Measurements from ENCODE around the gene MOG. TPM values are rescaled to one million over a fixed set of nuclear protein-coding genes. Genes with fewer than 3 reads are reported as not detected.
A peak's percentile ranks its signal among the peaks of the same experiment; 100 is the strongest.

MOG gene
- total RNA-seq, 1 experiment from 2014 or later = not detected

DNA sequence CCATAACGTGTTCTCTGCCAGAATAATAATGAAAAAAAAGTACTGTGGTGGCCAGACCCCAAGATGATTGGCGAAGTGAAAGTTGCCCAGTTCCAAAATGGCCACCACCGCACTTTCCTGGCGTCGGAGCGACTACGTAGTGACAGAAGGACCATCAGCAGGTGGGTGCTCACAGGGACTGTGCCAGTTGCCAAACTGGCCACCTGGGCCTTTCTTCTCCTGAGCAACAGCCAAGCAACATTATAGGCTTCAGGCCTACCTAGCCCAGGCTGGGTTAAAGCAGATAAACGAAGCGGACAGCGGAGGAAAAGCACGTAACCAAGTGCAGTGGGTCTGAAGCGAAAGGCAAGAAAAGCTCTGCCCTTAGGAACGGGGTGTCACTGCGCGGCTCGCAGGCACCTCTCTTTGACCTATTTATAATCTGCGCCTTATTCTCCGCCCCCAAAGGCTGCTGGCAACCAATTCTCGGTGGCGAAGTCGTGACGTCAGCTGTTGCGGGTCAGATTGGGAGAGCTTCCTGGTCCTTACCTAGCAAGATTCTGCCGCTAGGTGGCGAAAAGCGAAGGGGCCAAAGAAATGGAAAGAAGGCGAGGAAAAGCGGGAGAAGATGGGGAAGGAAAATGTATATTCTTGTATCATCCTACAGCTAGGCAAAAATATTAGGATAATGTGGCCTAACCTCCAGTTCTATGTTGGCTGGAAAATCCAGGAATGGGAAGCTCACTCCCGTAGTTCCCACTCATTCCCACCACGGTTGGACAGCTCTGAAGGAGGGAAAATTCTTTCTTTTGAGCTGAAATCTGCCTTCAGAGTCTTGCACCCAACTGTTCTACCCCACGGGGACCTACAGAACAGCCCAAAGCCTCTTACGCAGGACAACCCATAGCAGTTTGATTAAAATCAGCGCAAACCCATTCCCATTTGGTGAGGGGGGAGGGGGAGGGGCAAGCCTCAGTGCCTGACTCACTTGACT lies 6.9 kb upstream of the MOG start:
- Histone ChIP-seq H3K4me1 (ENCODE audit: low read length) (peaks cover 3% of the 10 kb centered on the region; the same call in 1 of the 2 replicates), H3K9me3 (ENCODE audit: low read length) (no peaks in the 10 kb centered on the region), H3K9me2 (replicated peaks; ENCODE audit: insufficient read depth, low read length) (no peaks in the 10 kb centered on the region), H3K27ac (ENCODE audit: low read length) (peak overlapping the region; percentile 43; the same call in 1 of the 2 replicates), H3K9ac (ENCODE audit: low read length) (peak overlapping the region; percentile 67), H2AFZ (ENCODE audit: low read length) (peak overlapping the region; percentile 83; the same call in 1 of the 2 replicates), H3K4me2 (ENCODE audit: low read depth, low read length, poor library complexity, severe bottlenecking) (peak overlapping the region; percentile 74), H3K36me3 (ENCODE audit: insufficient read depth, low read length) (no peaks in the 10 kb centered on the region), H3K79me2 (ENCODE audit: low read length) (no peaks in the 10 kb centered on the region), H3K27me3 (ENCODE audit: low read length) (no peaks in the 10 kb centered on the region), H4K20me1 (ENCODE audit: insufficient read depth, low read depth, low read length) (no peaks in the 10 kb centered on the region), H3K4me3 (ENCODE audit: low read length) (peak overlapping the region; percentile 65)
- peak; percentile 99 for DNase-seq

DNA sequence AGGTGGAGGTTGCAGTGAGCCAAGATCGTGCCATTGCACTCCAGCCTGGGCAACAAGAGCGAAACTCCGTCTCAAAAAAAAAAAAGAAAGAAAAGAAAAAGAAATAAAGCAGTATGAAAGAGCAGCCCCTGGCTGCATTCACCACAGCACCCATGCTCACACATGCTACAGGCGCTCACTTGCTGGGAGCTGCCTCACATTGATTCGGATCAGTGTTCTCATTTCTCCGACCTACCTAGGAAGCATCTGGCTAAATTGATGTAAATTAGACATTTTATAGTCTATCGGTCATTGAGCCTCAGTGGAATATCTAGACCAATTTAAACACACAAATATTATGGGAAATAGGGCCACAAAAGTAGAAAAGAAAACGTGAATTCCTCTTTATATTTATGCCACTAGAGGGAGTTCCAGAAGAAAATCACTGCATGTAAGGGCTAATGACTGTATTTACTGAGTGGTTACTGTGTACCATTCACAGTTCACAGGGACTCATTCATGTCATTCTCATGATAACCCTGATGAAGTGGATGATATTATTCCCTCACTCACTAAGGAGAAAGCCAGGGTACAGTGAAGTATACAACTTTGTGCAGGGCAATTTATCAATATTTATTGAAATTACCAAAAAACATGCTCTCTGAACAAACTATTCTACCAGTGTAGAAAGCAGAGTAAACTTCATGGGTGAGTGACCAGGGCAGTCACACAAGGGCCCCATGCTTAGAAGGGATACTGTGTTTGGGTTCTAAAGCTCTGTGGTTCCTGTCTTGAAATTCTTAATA lies 5.3 kb upstream of the MOG start:
- Histone ChIP-seq H3K36me3 (ENCODE audit: insufficient read depth, low read length) (no peaks in the 10 kb centered on the region), H2AFZ (ENCODE audit: low read length) (no peak overlapping the region), H3K9ac (ENCODE audit: low read length) (no peak overlapping the region), H3K79me2 (ENCODE audit: low read length) (no peaks in the 10 kb centered on the region), H3K27ac (ENCODE audit: low read length) (no peak overlapping the region), H3K4me2 (ENCODE audit: low read depth, low read length, poor library complexity, severe bottlenecking) (no peak overlapping the region), H3K9me2 (replicated peaks; ENCODE audit: insufficient read depth, low read length) (no peaks in the 10 kb centered on the region), H3K4me1 (ENCODE audit: low read length) (peaks cover 3% of the 10 kb centered on the region; the same call in 1 of the 2 replicates), H3K27me3 (ENCODE audit: low read length) (no peaks in the 10 kb centered on the region), H3K4me3 (ENCODE audit: low read length) (no peak overlapping the region), H3K9me3 (ENCODE audit: low read length) (no peaks in the 10 kb centered on the region), H4K20me1 (ENCODE audit: insufficient read depth, low read depth, low read length) (no peaks in the 10 kb centered on the region)
- DNase-seq = peak; percentile 73

DNA sequence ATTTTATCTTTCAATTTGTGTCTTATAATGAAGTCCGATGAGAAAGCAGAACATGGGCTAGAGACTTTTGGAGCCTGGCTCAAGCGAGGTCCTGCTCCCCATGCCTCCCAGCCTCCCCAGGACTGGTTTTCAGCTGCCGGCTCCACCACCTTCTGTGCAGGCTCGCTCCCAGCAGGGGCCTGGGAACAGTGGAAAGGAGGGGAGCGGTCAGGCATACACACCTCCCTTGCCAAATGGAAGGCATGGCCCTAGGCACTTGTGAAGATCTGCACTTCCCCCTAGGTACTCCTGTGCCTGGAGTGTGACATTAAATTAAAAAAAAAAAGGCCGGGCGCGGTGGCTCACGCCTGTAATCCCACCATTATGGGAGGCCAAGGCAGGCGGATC lies 4.7 kb upstream of the MOG start:
- Histone ChIP-seq H4K20me1 (ENCODE audit: insufficient read depth, low read depth, low read length) (no peaks in the 10 kb centered on the region), H2AFZ (ENCODE audit: low read length) (no peak overlapping the region), H3K79me2 (ENCODE audit: low read length) (no peaks in the 10 kb centered on the region), H3K9me3 (ENCODE audit: low read length) (no peaks in the 10 kb centered on the region), H3K27me3 (ENCODE audit: low read length) (no peaks in the 10 kb centered on the region), H3K9me2 (replicated peaks; ENCODE audit: insufficient read depth, low read length) (no peaks in the 10 kb centered on the region), H3K27ac (ENCODE audit: low read length) (no peak overlapping the region), H3K36me3 (ENCODE audit: insufficient read depth, low read length) (no peaks in the 10 kb centered on the region), H3K4me2 (ENCODE audit: low read depth, low read length, poor library complexity, severe bottlenecking) (no peak overlapping the region), H3K4me1 (ENCODE audit: low read length) (peaks cover 3% of the 10 kb centered on the region; the same call in 1 of the 2 replicates), H3K9ac (ENCODE audit: low read length) (no peak overlapping the region), H3K4me3 (ENCODE audit: low read length) (no peak overlapping the region)
- DNase-seq = no peak

DNA sequence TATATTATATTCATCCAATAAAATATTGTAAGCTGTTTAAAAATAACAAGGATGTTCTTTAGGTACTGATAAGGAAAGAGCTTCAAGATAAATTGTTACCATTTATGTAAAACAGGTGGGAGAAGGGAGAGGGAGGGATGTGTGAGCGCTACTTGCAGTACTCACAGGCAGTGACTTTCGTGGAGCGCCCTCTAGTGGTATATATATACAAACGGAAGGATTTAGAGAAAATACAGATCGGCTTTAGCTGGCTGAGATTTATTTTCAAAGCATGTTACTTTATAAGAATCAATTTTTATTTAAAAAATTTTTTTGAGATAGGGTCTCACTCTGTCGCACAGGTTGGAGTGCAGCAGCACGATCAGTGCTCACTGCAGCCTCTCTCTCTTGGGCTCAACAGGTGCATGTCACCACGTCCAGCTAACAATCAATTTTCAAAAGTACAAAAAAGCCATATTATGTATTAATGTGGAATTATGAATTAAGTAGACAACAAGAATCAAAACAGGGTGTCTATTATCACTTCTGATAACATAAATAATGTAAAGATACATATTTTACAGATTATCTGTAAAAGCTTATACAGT lies 3.3 kb upstream of the MOG start:
- Histone ChIP-seq H3K79me2 (ENCODE audit: low read length) (no peaks in the 10 kb centered on the region), H3K36me3 (ENCODE audit: insufficient read depth, low read length) (no peaks in the 10 kb centered on the region), H3K27me3 (ENCODE audit: low read length) (no peaks in the 10 kb centered on the region), H3K27ac (ENCODE audit: low read length) (no peak overlapping the region), H3K9me3 (ENCODE audit: low read length) (no peaks in the 10 kb centered on the region), H3K9me2 (replicated peaks; ENCODE audit: insufficient read depth, low read length) (no peaks in the 10 kb centered on the region), H3K4me2 (ENCODE audit: low read depth, low read length, poor library complexity, severe bottlenecking) (no peak overlapping the region), H3K4me1 (ENCODE audit: low read length) (peaks cover 3% of the 10 kb centered on the region; the same call in 1 of the 2 replicates), H3K9ac (ENCODE audit: low read length) (no peak overlapping the region), H4K20me1 (ENCODE audit: insufficient read depth, low read depth, low read length) (no peaks in the 10 kb centered on the region), H3K4me3 (ENCODE audit: low read length) (no peak overlapping the region), H2AFZ (ENCODE audit: low read length) (no peak overlapping the region)
- DNase-seq = peak; percentile 85

DNA sequence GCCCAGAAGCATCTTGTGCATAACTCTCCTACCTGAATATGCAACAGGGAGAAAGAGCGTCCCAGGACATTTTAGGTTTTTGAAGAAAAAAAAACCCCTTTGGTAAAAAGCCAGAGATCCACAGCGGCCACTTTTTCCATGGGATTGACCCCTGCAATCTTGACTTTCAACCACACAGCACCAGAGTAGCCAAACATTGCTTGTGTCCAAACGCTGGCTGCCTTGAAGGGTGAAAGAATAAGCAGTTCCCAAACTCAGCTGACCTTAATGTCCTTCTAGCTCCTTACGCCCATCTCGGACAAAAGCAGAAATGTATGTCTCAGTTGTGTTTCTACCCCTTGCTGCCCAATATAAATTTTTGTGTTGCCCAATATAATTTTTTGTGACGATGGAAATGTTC lies 1.2 kb upstream of the MOG start:
- H2AFZ ChIP-seq (ENCODE audit: low read length) = no peak overlapping the region
- no peak for DNase-seq
- no peaks in the 10 kb centered on the region for H3K36me3 ChIP-seq (ENCODE audit: insufficient read depth, low read length)
- H3K4me3 ChIP-seq (ENCODE audit: low read length) = no peak overlapping the region
- no peak overlapping the region for H3K27ac ChIP-seq (ENCODE audit: low read length)
- H3K9ac ChIP-seq (ENCODE audit: low read length) = no peak overlapping the region
- no peaks in the 10 kb centered on the region for H3K4me1 ChIP-seq (ENCODE audit: low read length)
- H3K27me3 ChIP-seq (ENCODE audit: low read length) = no peaks in the 10 kb centered on the region
- H4K20me1 ChIP-seq (ENCODE audit: insufficient read depth, low read depth, low read length) = no peaks in the 10 kb centered on the region
- H3K4me2 ChIP-seq (ENCODE audit: low read depth, low read length, poor library complexity, severe bottlenecking) = no peak overlapping the region
- no peaks in the 10 kb centered on the region for H3K79me2 ChIP-seq (ENCODE audit: low read length)
- H3K9me2 ChIP-seq (replicated peaks; ENCODE audit: insufficient read depth, low read length) = no peaks in the 10 kb centered on the region
- no peaks in the 10 kb centered on the region for H3K9me3 ChIP-seq (ENCODE audit: low read length)

DNA sequence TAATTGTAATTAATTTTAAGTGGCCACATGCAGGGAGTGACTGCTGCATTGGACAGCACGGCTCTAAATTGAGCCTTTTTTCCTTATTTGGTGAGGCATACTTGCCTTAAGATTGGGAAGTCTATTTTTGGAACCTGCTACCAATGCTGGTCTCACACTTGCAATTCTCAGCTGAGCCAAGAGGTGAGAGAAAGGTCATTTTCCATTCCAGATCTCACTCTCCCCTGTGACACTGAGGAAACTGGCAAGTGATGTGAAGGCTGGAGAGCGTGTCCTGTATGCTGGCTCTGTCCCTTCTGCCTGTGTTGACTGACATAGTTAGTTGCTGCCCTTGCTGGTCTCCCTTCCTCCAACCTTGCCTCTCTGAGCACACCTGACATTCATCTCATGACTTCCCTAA lies 735 bp upstream of the MOG start:
- Histone ChIP-seq H2AFZ (ENCODE audit: low read length) (no peak overlapping the region), H3K36me3 (ENCODE audit: insufficient read depth, low read length) (no peaks in the 10 kb centered on the region), H3K79me2 (ENCODE audit: low read length) (no peaks in the 10 kb centered on the region), H3K9me2 (replicated peaks; ENCODE audit: insufficient read depth, low read length) (no peaks in the 10 kb centered on the region), H3K9me3 (ENCODE audit: low read length) (no peaks in the 10 kb centered on the region), H3K4me3 (ENCODE audit: low read length) (no peak overlapping the region), H3K27me3 (ENCODE audit: low read length) (no peaks in the 10 kb centered on the region), H3K4me1 (ENCODE audit: low read length) (no peaks in the 10 kb centered on the region), H3K9ac (ENCODE audit: low read length) (no peak overlapping the region), H4K20me1 (ENCODE audit: insufficient read depth, low read depth, low read length) (no peaks in the 10 kb centered on the region), H3K27ac (ENCODE audit: low read length) (no peak overlapping the region), H3K4me2 (ENCODE audit: low read depth, low read length, poor library complexity, severe bottlenecking) (no peak overlapping the region)
- no peak for DNase-seq

DNA sequence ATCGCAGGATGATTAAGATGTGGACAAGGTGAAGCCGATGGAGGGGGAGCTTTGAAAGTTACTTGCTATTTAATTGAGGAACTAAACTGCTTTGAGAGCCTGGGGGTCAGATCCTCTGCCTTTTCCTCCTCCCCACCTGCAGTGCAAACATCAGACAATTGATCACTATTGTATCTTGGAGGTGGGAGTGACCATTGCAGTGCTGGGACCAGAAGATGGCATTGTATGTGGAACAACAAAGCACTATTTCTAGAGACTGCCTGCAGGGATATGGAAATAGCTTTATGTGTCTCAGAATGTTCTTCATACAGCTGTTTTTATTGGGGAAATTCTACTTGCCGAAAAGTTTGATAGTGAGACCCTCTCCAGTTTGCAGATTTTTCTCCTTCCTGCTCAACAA lies 4.2 kb downstream of the MOG start:
- H3K4me1 ChIP-seq (ENCODE audit: low read length) = no peaks in the 10 kb centered on the region
- no peaks in the 10 kb centered on the region for H4K20me1 ChIP-seq (ENCODE audit: insufficient read depth, low read depth, low read length)
- H3K27ac ChIP-seq (ENCODE audit: low read length) = no peak overlapping the region
- no peak overlapping the region for H3K4me2 ChIP-seq (ENCODE audit: low read depth, low read length, poor library complexity, severe bottlenecking)
- DNase-seq = no peak
- H3K36me3 ChIP-seq (ENCODE audit: insufficient read depth, low read length) = no peaks in the 10 kb centered on the region
- H3K9ac ChIP-seq (ENCODE audit: low read length) = no peak overlapping the region
- H2AFZ ChIP-seq (ENCODE audit: low read length) = no peak overlapping the region
- no peaks in the 10 kb centered on the region for H3K9me3 ChIP-seq (ENCODE audit: low read length)
- no peaks in the 10 kb centered on the region for H3K27me3 ChIP-seq (ENCODE audit: low read length)
- H3K9me2 ChIP-seq (replicated peaks; ENCODE audit: insufficient read depth, low read length) = no peaks in the 10 kb centered on the region
- no peak overlapping the region for H3K4me3 ChIP-seq (ENCODE audit: low read length)
- H3K79me2 ChIP-seq (ENCODE audit: low read length) = no peaks in the 10 kb centered on the region

All from Karpas-422 (cell line).